Gastroesophageal sphincter (tissue), 2 donors: ENCODE measurements around the gene HACL1.

Source experiments
- EP300 ChIP-seq: sonication (generic); formaldehyde crosslinking; IDR thresholded peaks from one replicate; pipeline ENCODE4 v1.6.1; 2017; ENCODE audit warnings: antibody characterized with exemption, mild to moderate bottlenecking
- POLR2A ChIP-seq, 2 donors: fragments of 450-650 bp; IDR thresholded peaks; one replicate each; pipeline ENCODE4 v1.6.1; 2017; ENCODE audit warnings: antibody characterized with exemption in 2 of 2, mild to moderate bottlenecking in 2 of 2, moderate library complexity in 1 of 2
- POLR2AphosphoS5 ChIP-seq: sonication (generic); formaldehyde crosslinking; IDR thresholded peaks from one replicate; pipeline ENCODE4 v1.6.1; 2017; ENCODE audit warnings: antibody characterized with exemption

GRCh38 chr3:15576475-15576874 lies 24.9 kb downstream of the HACL1 start:
- no peak for TF ChIP-seq POLR2A (IDR thresholded peaks at IDR 0.05)
- no peak for TF ChIP-seq POLR2AphosphoS5
- TF ChIP-seq EP300, result no peak
